ENCODE measurements around the gene CHST1.

- TF ChIP-seq CTCF (conservative IDR thresholded peaks at IDR 0.05; ENCODE audit: low read length) (no peak), EZH2phosphoT487 (IDR thresholded peaks at IDR 0.05; ENCODE audit: borderline replicate concordance, low read depth, low read length) (no peak)
Observed at GRCh38 chr11:45676522-45677095, 11.2 kb upstream of the CHST1 start.

Data from OCI-LY7 (cell line).